Measurements from ENCODE around the gene CLDN5.

GRCh38 chr22:19569976-19570375, 45.8 kb upstream of the CLDN5 start:
- TF ChIP-seq CTCF (conservative IDR thresholded peaks at IDR 0.05; ENCODE audit: low read depth in 2 of 2) (no peak), EZH2 (IDR thresholded peaks at IDR 0.05; ENCODE audit: low read depth, unreplicated experiment) (no peak), STAT1 (IDR thresholded peaks at IDR 0.05; ENCODE audit: unreplicated experiment) (no peak), POLR2AphosphoS5 (IDR thresholded peaks at IDR 0.05; ENCODE audit: low read depth) (no peak), ZNF114 (CRISPR knock-in tag; IDR thresholded peaks at IDR 0.05) (no peak), REST (IDR thresholded peaks at IDR 0.05; ENCODE audit: unreplicated experiment) (no peak)
